SK-N-MC (cell line): ENCODE results near the gene MIR17HG.

Source experiments
- EZH2 ChIP-seq: fragments of 200-600 bp; sonication (generic); IDR thresholded peaks from one replicate; pipeline ENCODE4 v1.6.1; 2017; ENCODE audit warnings: antibody characterized with exemption
- FOXP2 ChIP-seq: optimal IDR thresholded peaks from 2 replicates; pipeline ENCODE3; 2011; ENCODE audit warnings: mild to moderate bottlenecking, moderate library complexity; ENCODE audit not compliant: insufficient read depth; ENCODE audit errors: extremely low read length, control extremely low read depth
- POLR2AphosphoS5 ChIP-seq: IDR thresholded peaks from 2 replicates; pipeline ENCODE4 v1.6.1; 2012; ENCODE audit warnings: mild to moderate bottlenecking, low read depth, low read length, borderline replicate concordance

DNA sequence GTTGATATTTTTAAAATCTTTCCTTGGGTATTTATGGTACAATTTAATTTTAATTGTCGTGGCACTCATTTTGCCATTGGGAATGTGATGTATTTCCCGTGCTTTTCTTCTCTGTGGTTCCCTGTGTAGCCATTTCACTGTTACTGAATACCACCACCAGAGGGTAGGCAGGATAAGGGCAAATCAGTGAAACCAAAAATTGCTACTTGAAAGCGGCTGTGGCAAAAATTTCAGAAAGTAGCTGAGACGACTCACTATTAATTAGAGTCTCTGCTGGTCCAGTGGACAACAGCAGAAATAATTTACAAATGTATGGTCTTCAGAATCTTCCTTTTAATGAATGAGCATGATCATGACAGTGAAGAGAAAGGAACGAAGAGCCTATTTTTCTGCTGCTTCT lies 34.4 kb upstream of the MIR17HG start:
- TF ChIP-seq POLR2AphosphoS5 (no peak), EZH2 (no peak), FOXP2 (no peak)
